Measurements from ENCODE around the gene UST. TPM values are rescaled to one million over a fixed set of nuclear protein-coding genes. Genes with fewer than 3 reads are reported as not detected.

The UST gene
- total and polyA plus RNA-seq, 9 of the 15 experiments (the other 6 are each of a cell fraction or from before 2014, with no cell fraction given): 0.04 to 0.10 TPM; not detected in 7

DNA sequence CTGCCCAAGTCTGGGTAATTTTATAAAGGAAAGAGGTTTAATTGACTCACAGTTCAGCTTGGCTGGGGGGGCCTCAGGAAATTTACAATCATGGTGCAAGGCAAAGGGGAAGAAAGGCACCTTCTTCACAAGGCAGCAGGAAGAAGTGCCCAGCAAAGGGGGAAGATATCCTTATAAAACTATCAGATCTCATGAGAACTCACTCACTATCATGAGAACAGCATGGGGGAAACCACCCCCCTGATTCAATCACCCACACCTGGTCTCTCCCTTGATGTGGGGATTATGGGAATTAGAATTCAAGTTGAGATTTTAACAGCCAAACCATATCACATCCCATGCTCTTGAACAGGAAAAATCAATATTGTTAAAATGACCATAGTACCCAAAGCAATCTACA lies 355.5 kb downstream of the UST start:
- Histone ChIP-seq H3K4me1 (replicated peaks in 1 of 2; ENCODE audit: control insufficient read depth in 2 of 2, insufficient read depth in 2 of 2, low read length in 2 of 2) (no peaks in the 10 kb centered on the region), H3K9ac (ENCODE audit: insufficient read depth in 1 of 2, low read depth in 2 of 2, low read length in 2 of 2) (no peak overlapping the region), H2AFZ (ENCODE audit: low read depth, low read length) (no peak overlapping the region), H3K36me3 (ENCODE audit: control insufficient read depth, insufficient read depth, low read length) (no peaks in the 10 kb centered on the region), H3K4me3 (no peak overlapping the region), H4K20me1 (replicated peaks; ENCODE audit: control insufficient read depth, insufficient read depth, low read length) (no peaks in the 10 kb centered on the region), H3K4me2 (ENCODE audit: insufficient read depth, low read length) (no peak overlapping the region), H3K9me3 (replicated peaks; ENCODE audit: control insufficient read depth, insufficient read depth, low read depth, low read length) (no peaks in the 10 kb centered on the region; the same call in 1 of the 2 replicates), H3K27ac (ENCODE audit: extremely low read depth, low read depth, low read length) (no peak overlapping the region), H3K27me3 (ENCODE audit: control insufficient read depth in 2 of 2, insufficient read depth in 2 of 2, low read length in 2 of 2) (no peaks in the 10 kb centered on the region), H3K79me2 (ENCODE audit: control insufficient read depth, insufficient read depth, low read length) (no peaks in the 10 kb centered on the region), H3K9me1 (ENCODE audit: control insufficient read depth, insufficient read depth, low read length) (no peaks in the 10 kb centered on the region)
- in situ Hi-C loops (cut with MboI) (no loop called here), intact Hi-C loops (cut with micrococcal nuclease) (no loop called here)
- no peak for DNase-seq (ENCODE audit: extremely low read depth in 1 of 4, low spot score in 3 of 4)
- ATAC-seq: no peak
- ChIA-PET CTCF (ENCODE audit: low intra/inter-chr PET ratio) (no interaction called here), POLR2A (no interaction called here)
- TF ChIP-seq MAFF (IDR thresholded peaks at IDR 0.05; ENCODE audit: low read length) (no peak), XRCC4 (IDR thresholded peaks at IDR 0.05; ENCODE audit: extremely low read depth, insufficient read depth, insufficient read length) (no peak), GABPB1 (CRISPR knock-in tag; IDR thresholded peaks at IDR 0.05) (no peak), ELF2 (CRISPR knock-in tag; IDR thresholded peaks at IDR 0.05) (no peak), SMARCC2 (IDR thresholded peaks at IDR 0.05; ENCODE audit: low read depth) (no peak), ETV6 (IDR thresholded peaks at IDR 0.05; ENCODE audit: borderline replicate concordance in 1 of 2, low read depth in 2 of 2, low read length in 1 of 2) (no peak), ETV6 (CRISPR knock-in tag; IDR thresholded peaks at IDR 0.05; ENCODE audit: borderline replicate concordance) (no peak), ZNF76 (CRISPR knock-in tag; IDR thresholded peaks at IDR 0.05; ENCODE audit: borderline replicate concordance) (no peak), TAF1 (IDR thresholded peaks at IDR 0.05; ENCODE audit: control insufficient read depth, extremely low read depth, insufficient read depth, low read length, severe bottlenecking) (no peak), ESRRA (IDR thresholded peaks at IDR 0.05; ENCODE audit: borderline replicate concordance, low read depth) (no peak), MXI1 (IDR thresholded peaks at IDR 0.05; ENCODE audit: low read depth, low read length) (no peak), KLF6 (CRISPR knock-in tag; IDR thresholded peaks at IDR 0.05; ENCODE audit: borderline replicate concordance) (no peak), PHTF2 (CRISPR knock-in tag; IDR thresholded peaks at IDR 0.05) (no peak)
- TF ChIP-seq, protein P1, sequence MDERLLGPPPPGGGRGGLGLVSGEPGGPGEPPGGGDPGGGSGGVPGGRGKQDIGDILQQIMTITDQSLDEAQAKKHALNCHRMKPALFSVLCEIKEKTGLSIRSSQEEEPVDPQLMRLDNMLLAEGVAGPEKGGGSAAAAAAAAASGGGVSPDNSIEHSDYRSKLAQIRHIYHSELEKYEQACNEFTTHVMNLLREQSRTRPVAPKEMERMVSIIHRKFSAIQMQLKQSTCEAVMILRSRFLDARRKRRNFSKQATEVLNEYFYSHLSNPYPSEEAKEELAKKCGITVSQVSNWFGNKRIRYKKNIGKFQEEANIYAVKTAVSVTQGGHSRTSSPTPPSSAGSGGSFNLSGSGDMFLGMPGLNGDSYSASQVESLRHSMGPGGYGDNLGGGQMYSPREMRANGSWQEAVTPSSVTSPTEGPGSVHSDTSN (CRISPR knock-in tag; IDR thresholded peaks at IDR 0.05; ENCODE audit: low read depth): no peak
- TF ChIP-seq, protein P1 (tag; conservative IDR thresholded peaks at IDR 0.05; ENCODE audit: low read depth): no peak
- TF ChIP-seq, protein P2, sequence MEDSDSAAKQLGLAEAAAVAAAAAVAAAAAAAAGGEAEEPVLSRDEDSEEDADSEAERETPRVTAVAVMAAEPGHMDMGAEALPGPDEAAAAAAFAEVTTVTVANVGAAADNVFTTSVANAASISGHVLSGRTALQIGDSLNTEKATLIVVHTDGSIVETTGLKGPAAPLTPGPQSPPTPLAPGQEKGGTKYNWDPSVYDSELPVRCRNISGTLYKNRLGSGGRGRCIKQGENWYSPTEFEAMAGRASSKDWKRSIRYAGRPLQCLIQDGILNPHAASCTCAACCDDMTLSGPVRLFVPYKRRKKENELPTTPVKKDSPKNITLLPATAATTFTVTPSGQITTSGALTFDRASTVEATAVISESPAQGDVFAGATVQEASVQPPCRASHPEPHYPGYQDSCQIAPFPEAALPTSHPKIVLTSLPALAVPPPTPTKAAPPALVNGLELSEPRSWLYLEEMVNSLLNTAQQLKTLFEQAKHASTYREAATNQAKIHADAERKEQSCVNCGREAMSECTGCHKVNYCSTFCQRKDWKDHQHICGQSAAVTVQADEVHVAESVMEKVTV (CRISPR knock-in tag; IDR thresholded peaks at IDR 0.05): no peak
- TF ChIP-seq, protein P3, sequence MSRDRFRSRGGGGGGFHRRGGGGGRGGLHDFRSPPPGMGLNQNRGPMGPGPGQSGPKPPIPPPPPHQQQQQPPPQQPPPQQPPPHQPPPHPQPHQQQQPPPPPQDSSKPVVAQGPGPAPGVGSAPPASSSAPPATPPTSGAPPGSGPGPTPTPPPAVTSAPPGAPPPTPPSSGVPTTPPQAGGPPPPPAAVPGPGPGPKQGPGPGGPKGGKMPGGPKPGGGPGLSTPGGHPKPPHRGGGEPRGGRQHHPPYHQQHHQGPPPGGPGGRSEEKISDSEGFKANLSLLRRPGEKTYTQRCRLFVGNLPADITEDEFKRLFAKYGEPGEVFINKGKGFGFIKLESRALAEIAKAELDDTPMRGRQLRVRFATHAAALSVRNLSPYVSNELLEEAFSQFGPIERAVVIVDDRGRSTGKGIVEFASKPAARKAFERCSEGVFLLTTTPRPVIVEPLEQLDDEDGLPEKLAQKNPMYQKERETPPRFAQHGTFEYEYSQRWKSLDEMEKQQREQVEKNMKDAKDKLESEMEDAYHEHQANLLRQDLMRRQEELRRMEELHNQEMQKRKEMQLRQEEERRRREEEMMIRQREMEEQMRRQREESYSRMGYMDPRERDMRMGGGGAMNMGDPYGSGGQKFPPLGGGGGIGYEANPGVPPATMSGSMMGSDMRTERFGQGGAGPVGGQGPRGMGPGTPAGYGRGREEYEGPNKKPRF (IDR thresholded peaks at IDR 0.05; ENCODE audit: low read depth, low read length): no peak
- BruUV-seq (replicated peaks): no TSS peak
- no peak for FAIRE-seq
